PFSK-1 (cell line): Measurements from ENCODE around the gene KLRF1.

Experiments used
- POLR2AphosphoS5 ChIP-seq: IDR thresholded peaks from 2 replicates; pipeline ENCODE4 v1.6.1; 2012; ENCODE audit warnings: low read depth, mild to moderate bottlenecking, control low read depth, low read length, moderate library complexity
- SIN3A ChIP-seq: IDR thresholded peaks from 2 replicates; pipeline ENCODE4 v1.6.1; 2012; ENCODE audit warnings: mild to moderate bottlenecking, low read length, moderate library complexity, borderline replicate concordance; ENCODE audit not compliant: insufficient read depth
- TF ChIP-seq, protein P1 (sequence below), 2 experiments: IDR thresholded peaks; 2 replicates each; pipeline versions ENCODE4 v1.6.1 to v1.8.0; 2011 to 2012; ENCODE audit warnings: low read depth in 2 of 2, low read length in 2 of 2, control low read depth in 1 of 2, inconsistent platforms in 1 of 2, mild to moderate bottlenecking in 1 of 2, moderate library complexity in 1 of 2; ENCODE audit not compliant: insufficient read depth in 1 of 2

DNA sequence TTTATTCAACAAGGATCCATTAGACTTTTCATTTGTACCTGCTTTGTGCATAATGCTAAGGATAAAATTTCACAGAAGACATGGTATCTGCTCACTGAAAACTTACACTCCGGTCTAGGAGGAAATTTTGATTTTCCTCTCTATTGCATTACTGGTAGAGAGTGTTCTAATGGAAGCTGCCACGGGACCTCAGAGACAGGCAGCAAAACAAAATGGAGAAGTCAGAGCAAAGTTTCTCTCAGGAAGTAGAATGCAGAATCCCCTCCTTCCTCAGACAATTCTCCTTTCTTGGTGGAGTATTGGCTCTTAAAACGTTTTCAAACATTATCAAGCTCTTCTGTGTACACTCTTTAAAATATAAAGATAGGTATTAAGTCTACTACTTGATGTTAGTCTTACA is 29.6 kb downstream of the KLRF1 start:
- TF ChIP-seq SIN3A (no peak), POLR2AphosphoS5 (no peak)
- TF ChIP-seq, protein P1, sequence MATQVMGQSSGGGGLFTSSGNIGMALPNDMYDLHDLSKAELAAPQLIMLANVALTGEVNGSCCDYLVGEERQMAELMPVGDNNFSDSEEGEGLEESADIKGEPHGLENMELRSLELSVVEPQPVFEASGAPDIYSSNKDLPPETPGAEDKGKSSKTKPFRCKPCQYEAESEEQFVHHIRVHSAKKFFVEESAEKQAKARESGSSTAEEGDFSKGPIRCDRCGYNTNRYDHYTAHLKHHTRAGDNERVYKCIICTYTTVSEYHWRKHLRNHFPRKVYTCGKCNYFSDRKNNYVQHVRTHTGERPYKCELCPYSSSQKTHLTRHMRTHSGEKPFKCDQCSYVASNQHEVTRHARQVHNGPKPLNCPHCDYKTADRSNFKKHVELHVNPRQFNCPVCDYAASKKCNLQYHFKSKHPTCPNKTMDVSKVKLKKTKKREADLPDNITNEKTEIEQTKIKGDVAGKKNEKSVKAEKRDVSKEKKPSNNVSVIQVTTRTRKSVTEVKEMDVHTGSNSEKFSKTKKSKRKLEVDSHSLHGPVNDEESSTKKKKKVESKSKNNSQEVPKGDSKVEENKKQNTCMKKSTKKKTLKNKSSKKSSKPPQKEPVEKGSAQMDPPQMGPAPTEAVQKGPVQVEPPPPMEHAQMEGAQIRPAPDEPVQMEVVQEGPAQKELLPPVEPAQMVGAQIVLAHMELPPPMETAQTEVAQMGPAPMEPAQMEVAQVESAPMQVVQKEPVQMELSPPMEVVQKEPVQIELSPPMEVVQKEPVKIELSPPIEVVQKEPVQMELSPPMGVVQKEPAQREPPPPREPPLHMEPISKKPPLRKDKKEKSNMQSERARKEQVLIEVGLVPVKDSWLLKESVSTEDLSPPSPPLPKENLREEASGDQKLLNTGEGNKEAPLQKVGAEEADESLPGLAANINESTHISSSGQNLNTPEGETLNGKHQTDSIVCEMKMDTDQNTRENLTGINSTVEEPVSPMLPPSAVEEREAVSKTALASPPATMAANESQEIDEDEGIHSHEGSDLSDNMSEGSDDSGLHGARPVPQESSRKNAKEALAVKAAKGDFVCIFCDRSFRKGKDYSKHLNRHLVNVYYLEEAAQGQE (IDR thresholded peaks at IDR 0.05; ENCODE audit: insufficient read depth in 1 of 2, low read depth in 2 of 2, low read length in 2 of 2) = no peak
